22Rv1 (cell line): ENCODE data around the gene P2RX1.

Experiments used
- CTCF ChIP-seq: fragments of 450-650 bp; IDR thresholded peaks from 2 replicates; pipeline ENCODE4 v1.5.1; 2017; ENCODE audit warnings: mild to moderate bottlenecking
- ZFX ChIP-seq: fragments of 450-650 bp; IDR thresholded peaks from 2 replicates; pipeline ENCODE4 v1.6.1; 2017; ENCODE audit warnings: antibody characterized with exemption, borderline replicate concordance

DNA sequence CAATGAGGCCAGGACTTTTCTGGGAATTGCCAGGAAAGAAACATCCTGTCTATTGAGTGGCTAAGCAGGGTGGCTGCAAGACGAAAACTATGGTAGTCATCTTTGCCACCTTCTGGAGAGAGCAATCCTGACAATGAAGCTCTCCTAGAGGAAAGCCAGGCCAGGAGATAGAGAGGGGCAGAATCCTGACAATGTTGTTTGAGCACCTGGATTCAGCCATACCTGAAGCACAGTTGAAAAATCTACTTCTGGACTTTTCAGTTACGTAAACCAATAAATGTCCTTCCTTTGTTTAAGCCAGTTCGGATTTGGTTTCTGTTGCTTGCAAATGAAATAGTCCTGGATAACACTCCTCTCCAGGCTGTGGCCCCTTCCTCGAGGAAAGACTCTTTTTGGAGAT is 9.4 kb downstream of the P2RX1 start:
- TF ChIP-seq CTCF: no peak
- TF ChIP-seq ZFX: no peak
